IMR-90 (cell line): Measurements from ENCODE around the gene C10orf67. TPM values are rescaled to one million over a fixed set of nuclear protein-coding genes. Genes with fewer than 3 reads are reported as not detected.

Experiments used
- ATAC-seq: fragments of 200-7000 bp; cut with Tn5 transposase; 2 replicates; pipeline ENCODE4 v1.9.1; 2020; ENCODE audit warnings: low read depth, mild to moderate bottlenecking, moderate library complexity
- BruUV-seq: library from RNA; stranded (reverse); fragments of 400-500 nt; replicated peaks from 2 replicates; lab custom pipeline; 2021; lab: Mats Ljungman, UMichigan
- CTCF ChIA-PET: fragments of 300-600 bp; formaldehyde crosslinking; extraction: SDS; loops from one replicate; lab custom pipeline; 2021; ENCODE audit warnings: antibody characterized with exemption; lab: Yijun Ruan, JAX
- POLR2A ChIA-PET: fragments of 300-600 bp; sonication (Branson Sonifier 250); formaldehyde crosslinking; loops from one replicate; lab custom pipeline; 2022; ENCODE audit warnings: antibody characterized with exemption; ENCODE audit not compliant: unreplicated experiment; lab: Charles Lee
- DNase-seq: peaks from one replicate; pipeline ENCODE4 v3.0.0; 2013
- H2AFZ ChIP-seq: replicated peaks from 2 replicates; pipeline ENCODE3; 2013; ENCODE audit warnings: low read length, mild to moderate bottlenecking; ENCODE audit not compliant: poor library complexity
- H2AK5ac ChIP-seq: 2 replicates; pipeline ENCODE4 v1.6.1; 2013; ENCODE audit warnings: low read depth, low read length, inconsistent platforms
- H2AK9ac ChIP-seq: replicated peaks from 2 replicates; pipeline ENCODE3; 2013; ENCODE audit warnings: mild to moderate bottlenecking, low read depth, low read length, moderate library complexity; ENCODE audit not compliant: poor library complexity
- H2BK120ac ChIP-seq: 2 replicates; pipeline ENCODE4 v1.6.1; 2013; ENCODE audit warnings: low read depth, low read length, inconsistent platforms
- H2BK15ac ChIP-seq: 3 replicates; pipeline ENCODE4 v1.6.1; 2013; ENCODE audit warnings: low read depth, low read length, inconsistent platforms
- H2BK20ac ChIP-seq: 2 replicates; pipeline ENCODE4 v1.6.1; 2013; ENCODE audit warnings: low read depth, mild to moderate bottlenecking, inconsistent platforms, low read length, moderate library complexity
- H2BK5ac ChIP-seq: 2 replicates; pipeline ENCODE4 v1.6.1; 2013; ENCODE audit warnings: mild to moderate bottlenecking, low read depth, low read length, inconsistent platforms; ENCODE audit not compliant: poor library complexity, severe bottlenecking
- H3K14ac ChIP-seq: replicated peaks from 2 replicates; pipeline ENCODE4 v1.6.1; 2013; ENCODE audit warnings: low read depth, low read length, inconsistent platforms
- H3K18ac ChIP-seq: 2 replicates; pipeline ENCODE4 v1.6.1; 2013; ENCODE audit warnings: low read depth, low read length, control low read depth
- H3K23ac ChIP-seq: 2 replicates; pipeline ENCODE4 v1.6.1; 2013; ENCODE audit warnings: low read depth, low read length, inconsistent platforms
- H3K27ac ChIP-seq: 2 replicates; pipeline ENCODE4 v1.5.1; 2013; ENCODE audit warnings: mild to moderate bottlenecking, control low read depth, low read length; ENCODE audit not compliant: insufficient read depth
- H3K27me3 ChIP-seq: 2 replicates; pipeline ENCODE4 v1.6.1; 2013; ENCODE audit warnings: low read length; ENCODE audit not compliant: control insufficient read depth, insufficient read depth
- H3K36me3 ChIP-seq: 2 replicates; pipeline ENCODE4 v1.6.1; 2013; ENCODE audit warnings: low read length, mixed read lengths; ENCODE audit not compliant: control insufficient read depth, insufficient read depth
- H3K4ac ChIP-seq: 2 replicates; pipeline ENCODE4 v1.6.1; 2013; ENCODE audit warnings: low read depth, low read length, inconsistent platforms
- H3K4me1 ChIP-seq: 2 replicates; pipeline ENCODE4 v1.6.1; 2013; ENCODE audit warnings: low read length, mixed read lengths; ENCODE audit not compliant: control insufficient read depth, insufficient read depth
- H3K4me2 ChIP-seq: 2 replicates; pipeline ENCODE4 v1.6.1; 2013; ENCODE audit warnings: low read depth, mild to moderate bottlenecking, control low read depth, low read length, moderate library complexity
- H3K4me3 ChIP-seq: 2 replicates; pipeline ENCODE4 v1.5.1; 2013; ENCODE audit warnings: low read depth, mild to moderate bottlenecking, control low read depth, low read length, moderate library complexity; ENCODE audit not compliant: insufficient read depth
- H3K56ac ChIP-seq: 2 replicates; pipeline ENCODE4 v1.6.1; 2013; ENCODE audit warnings: low read length, inconsistent platforms; ENCODE audit not compliant: insufficient read depth; ENCODE audit errors: extremely low read depth
- H3K79me1 ChIP-seq, 2 experiments: 2 replicates each; pipeline ENCODE4 v1.6.1; 2013; ENCODE audit warnings: low read length in 2 of 2, inconsistent platforms in 1 of 2, low read depth in 1 of 2
- H3K9ac ChIP-seq: 2 replicates; pipeline ENCODE4 v1.6.1; 2013; ENCODE audit warnings: low read depth, low read length, control low read depth
- H3K9me1 ChIP-seq: 2 replicates; pipeline ENCODE4 v1.6.1; 2013; ENCODE audit warnings: low read length, inconsistent platforms; ENCODE audit not compliant: insufficient read depth
- H3K9me3 ChIP-seq: 2 replicates; pipeline ENCODE4 v1.6.1; 2013; ENCODE audit warnings: low read length; ENCODE audit not compliant: control insufficient read depth, insufficient read depth
- H4K20me1 ChIP-seq: 2 replicates; pipeline ENCODE4 v1.6.1; 2013; ENCODE audit warnings: low read length, inconsistent platforms; ENCODE audit not compliant: insufficient read depth
- H4K5ac ChIP-seq: 2 replicates; pipeline ENCODE4 v1.6.1; 2013; ENCODE audit warnings: mild to moderate bottlenecking, low read depth, low read length, control low read depth
- H4K8ac ChIP-seq, 2 experiments: 2 replicates each; pipeline ENCODE4 v1.6.1; 2013; ENCODE audit warnings: low read depth in 2 of 2, low read length in 2 of 2, control low read depth in 1 of 2, inconsistent platforms in 1 of 2
- H4K91ac ChIP-seq: 2 replicates; pipeline ENCODE4 v1.6.1; 2013; ENCODE audit warnings: low read depth, low read length, inconsistent platforms; ENCODE audit not compliant: insufficient read depth
- BHLHE40 ChIP-seq: fragments of 150-350 bp; IDR thresholded peaks from 2 replicates; pipeline ENCODE4 v1.6.1; 2016; ENCODE audit warnings: mild to moderate bottlenecking, low read depth, low read length
- CHD1 ChIP-seq: IDR thresholded peaks from 2 replicates; pipeline ENCODE4 v1.6.1; 2012; ENCODE audit warnings: low read depth, low read length, improper control_type of control experiment
- FOS ChIP-seq: fragments of 150-350 bp; IDR thresholded peaks from 2 replicates; pipeline ENCODE4 v1.6.1; 2016; ENCODE audit warnings: low read depth, low read length
- MAFK ChIP-seq: IDR thresholded peaks from 2 replicates; pipeline ENCODE4 v1.6.1; 2012; ENCODE audit warnings: low read depth, low read length, improper control_type of control experiment
- MAZ ChIP-seq: IDR thresholded peaks from 2 replicates; pipeline ENCODE4 v1.6.1; 2012; ENCODE audit warnings: low read depth, mild to moderate bottlenecking, low read length, improper control_type of control experiment, moderate library complexity, borderline replicate concordance
- MXI1 ChIP-seq: IDR thresholded peaks from 2 replicates; pipeline ENCODE4 v1.6.1; 2012; ENCODE audit warnings: low read depth, mild to moderate bottlenecking, low read length, moderate library complexity, borderline replicate concordance
- NFE2L2 ChIP-seq: fragments of 150-350 bp; IDR thresholded peaks from 2 replicates; pipeline ENCODE4 v1.6.1; 2016; ENCODE audit warnings: low read depth, mild to moderate bottlenecking, low read length
- POLR2A ChIP-seq: IDR thresholded peaks from 2 replicates; pipeline ENCODE4 v1.6.1; 2012; ENCODE audit warnings: mild to moderate bottlenecking, low read depth, low read length
- RAD21 ChIP-seq: IDR thresholded peaks from 2 replicates; pipeline ENCODE4 v1.6.1; 2012; ENCODE audit warnings: low read length, improper control_type of control experiment
- RCOR1 ChIP-seq: IDR thresholded peaks from 2 replicates; pipeline ENCODE4 v1.6.1; 2012; ENCODE audit warnings: mild to moderate bottlenecking, low read length, improper control_type of control experiment; ENCODE audit not compliant: insufficient replicate concordance
- RFX5 ChIP-seq: IDR thresholded peaks from 2 replicates; pipeline ENCODE4 v1.8.0; 2012; ENCODE audit warnings: low read depth, mild to moderate bottlenecking, low read length, moderate library complexity
- SMC3 ChIP-seq: fragments of 150-350 bp; IDR thresholded peaks from 2 replicates; pipeline ENCODE4 v1.6.1; 2016; ENCODE audit warnings: low read depth, mild to moderate bottlenecking, antibody characterized with exemption, low read length, moderate library complexity
- WGBS, 2 experiments: methylation state at CpG; one replicate each; pipeline versions ENCODE4 v1.1.5 to v1.1.7; 2013; ENCODE audit warnings: missing lambda C conversion rate in 2 of 2; ENCODE audit not compliant: insufficient read length in 1 of 2; ENCODE audit errors: extremely low coverage in 2 of 2; 5-methylcytosine and 5-hydroxymethylcytosine counted together
- dilution Hi-C: fragments of 300-500 bp; cut with HindIII; formaldehyde crosslinking; loops from one replicate; pipeline ENCODE4 v1.14.3; 2018; ENCODE audit warnings: low sequenced_read_pairs; ENCODE audit not compliant: unreplicated experiment
- in situ Hi-C: fragments of 300-500 bp; cut with MboI; formaldehyde crosslinking; loops from 3 replicates; pipeline ENCODE4 v1.14.3; 2019; ENCODE audit warnings: low sequenced_read_pairs, inconsistent platforms, mixed read lengths
- intact Hi-C: fragments of 100-400 bp; cut with micrococcal nuclease; formaldehyde crosslinking; loops from 2 replicates; pipeline ENCODE4 v1.10.0; 2022
- polyA plus RNA-seq, 3 experiments: library from polyadenylated mRNA; depleted of rRNA; stranded (reverse); fragments of >200 nt; gene quantifications; 2 replicates each; pipeline ENCODE4 v1.2.3, GENCODE V29; 2012; ENCODE audit warnings: low replicate concordance in 1 of 3
- total RNA-seq: library from RNA; depleted of rRNA; stranded (reverse); fragments of >200 nt; gene quantifications from 2 replicates; pipeline ENCODE4 v1.2.3, GENCODE V29; 2012
- TF ChIP-seq, protein P1 (sequence below): fragments of 150-350 bp; IDR thresholded peaks from 2 replicates; pipeline ENCODE4 v1.6.1; 2016; ENCODE audit warnings: low read depth, mild to moderate bottlenecking, low read length, moderate library complexity, borderline replicate concordance
- TF ChIP-seq, protein P2 (sequence below): fragments of 150-350 bp; IDR thresholded peaks from 2 replicates; pipeline ENCODE4 v1.6.1; 2017; ENCODE audit warnings: mild to moderate bottlenecking, antibody characterized with exemption, low read length, low read depth

The C10orf67 gene
- total and polyA plus RNA-seq, 2 of the 4 experiments (the other 2 are of a cell fraction) = 0.15 to 0.18 TPM

DNA sequence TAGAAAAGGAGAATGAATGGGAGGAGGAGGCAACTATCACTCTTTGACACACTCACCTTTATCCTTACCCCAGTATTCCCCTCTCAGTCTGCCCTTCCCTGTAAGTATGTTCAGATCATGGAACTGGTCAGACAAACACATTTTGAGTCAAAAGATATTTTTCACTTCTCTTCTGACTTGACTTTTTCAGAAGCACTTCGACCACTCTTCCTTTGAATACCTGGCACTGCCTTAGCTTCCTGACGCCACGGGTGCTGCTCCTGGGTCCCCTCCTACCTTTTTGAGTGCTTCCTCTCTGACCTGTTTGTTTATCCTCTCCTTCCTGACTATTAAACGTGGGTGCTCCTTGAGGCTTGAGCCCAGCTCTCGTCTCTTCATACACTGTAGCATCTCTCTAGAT is 19.8 kb upstream of the C10orf67 start:
- BruUV-seq = no TSS peak
- WGBS, 2 experiments = 75% methylated on average over 5 of the region's 5 CpGs; no CpG with 5 or more reads in 1 of the 2 experiments

More for the DNA sequence above, 19.8 kb upstream of the C10orf67 start:
- Histone ChIP-seq H3K23ac (no peak overlapping the region), H3K56ac (no peak overlapping the region), H4K20me1 (no peaks in the 10 kb centered on the region), H3K4me3 (no peak overlapping the region), H4K91ac (no peak overlapping the region), H2AK9ac (no peak overlapping the region), H3K79me1 (no peaks in the 10 kb centered on the region), H3K9me1 (no peaks in the 10 kb centered on the region), H3K9ac (no peak overlapping the region), H4K5ac (no peak overlapping the region), H2BK20ac (no peak overlapping the region), H2BK15ac (no peak overlapping the region), H2BK120ac (no peak overlapping the region), H2BK5ac (no peak overlapping the region), H2AK5ac (no peak overlapping the region), H3K27me3 (peaks cover 5% of the 10 kb centered on the region; the same call in 1 of the 2 replicates), H3K4me1 (no peaks in the 10 kb centered on the region), H2AFZ (no peak overlapping the region), H4K8ac (no peak overlapping the region), H3K4me2 (no peak overlapping the region), H3K27ac (no peak overlapping the region), H3K18ac (no peak overlapping the region), H3K9me3 (no peaks in the 10 kb centered on the region), H3K36me3 (no peaks in the 10 kb centered on the region), H3K4ac (no peak overlapping the region), H3K14ac (no peak overlapping the region)
- in situ Hi-C loops = no loop called here
- no peak for TF ChIP-seq RFX5
- TF ChIP-seq SMC3 = no peak
- TF ChIP-seq RAD21 = no peak
- no peak for TF ChIP-seq MXI1
- TF ChIP-seq RCOR1 = no peak
- TF ChIP-seq MAFK = no peak
- TF ChIP-seq, protein P1, sequence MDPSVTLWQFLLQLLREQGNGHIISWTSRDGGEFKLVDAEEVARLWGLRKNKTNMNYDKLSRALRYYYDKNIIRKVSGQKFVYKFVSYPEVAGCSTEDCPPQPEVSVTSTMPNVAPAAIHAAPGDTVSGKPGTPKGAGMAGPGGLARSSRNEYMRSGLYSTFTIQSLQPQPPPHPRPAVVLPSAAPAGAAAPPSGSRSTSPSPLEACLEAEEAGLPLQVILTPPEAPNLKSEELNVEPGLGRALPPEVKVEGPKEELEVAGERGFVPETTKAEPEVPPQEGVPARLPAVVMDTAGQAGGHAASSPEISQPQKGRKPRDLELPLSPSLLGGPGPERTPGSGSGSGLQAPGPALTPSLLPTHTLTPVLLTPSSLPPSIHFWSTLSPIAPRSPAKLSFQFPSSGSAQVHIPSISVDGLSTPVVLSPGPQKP = no peak
- TF ChIP-seq NFE2L2 = no peak
- TF ChIP-seq MAZ = no peak
- no peak for TF ChIP-seq POLR2A
- TF ChIP-seq FOS = no peak
- TF ChIP-seq, protein P2, sequence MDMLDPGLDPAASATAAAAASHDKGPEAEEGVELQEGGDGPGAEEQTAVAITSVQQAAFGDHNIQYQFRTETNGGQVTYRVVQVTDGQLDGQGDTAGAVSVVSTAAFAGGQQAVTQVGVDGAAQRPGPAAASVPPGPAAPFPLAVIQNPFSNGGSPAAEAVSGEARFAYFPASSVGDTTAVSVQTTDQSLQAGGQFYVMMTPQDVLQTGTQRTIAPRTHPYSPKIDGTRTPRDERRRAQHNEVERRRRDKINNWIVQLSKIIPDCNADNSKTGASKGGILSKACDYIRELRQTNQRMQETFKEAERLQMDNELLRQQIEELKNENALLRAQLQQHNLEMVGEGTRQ = no peak
- TF ChIP-seq CHD1 = no peak
- no peak for TF ChIP-seq BHLHE40
- dilution Hi-C loops = no loop called here
- ATAC-seq (no peak), DNase-seq (no peak)
- ChIA-PET CTCF (no interaction called here), POLR2A (no interaction called here)
- intact Hi-C loops = no loop called here
